Thymus (tissue), 11 donors: ENCODE results near the gene ADCY10. TPM values are rescaled to one million over a fixed set of nuclear protein-coding genes. Genes with fewer than 3 reads are reported as not detected.

Experiments used
- DNase-seq, 9 donors: peaks; one replicate each; pipeline ENCODE4 v3.0.0-alpha.2; 2013; ENCODE audit warnings: low spot score in 9 of 9, low read depth in 6 of 9, missing footprints in 1 of 9
- H3K27ac ChIP-seq, 2 donors: one replicate each; pipeline ENCODE4 v1.5.1; 2013; ENCODE audit warnings: control low read depth in 1 of 2, low read depth in 1 of 2, low read length in 1 of 2, mild to moderate bottlenecking in 1 of 2, moderate library complexity in 1 of 2
- H3K27me3 ChIP-seq, 2 donors: one replicate each; pipeline ENCODE4 v1.5.1; 2013; ENCODE audit warnings: low read length in 1 of 2; ENCODE audit not compliant: control insufficient read depth in 2 of 2, insufficient read depth in 1 of 2
- H3K36me3 ChIP-seq, 2 donors: one replicate each; pipeline ENCODE4 v1.5.1; 2013; ENCODE audit warnings: low read length in 1 of 2, mild to moderate bottlenecking in 1 of 2, moderate library complexity in 1 of 2; ENCODE audit not compliant: control insufficient read depth in 2 of 2, insufficient read depth in 2 of 2
- H3K4me1 ChIP-seq, 2 donors: one replicate each; pipeline ENCODE4 v1.5.1; 2013; ENCODE audit warnings: low read length in 2 of 2; ENCODE audit not compliant: control insufficient read depth in 2 of 2, insufficient read depth in 2 of 2
- H3K4me3 ChIP-seq, 2 donors: one replicate each; pipeline ENCODE4 v1.5.1; 2013; ENCODE audit warnings: low read length in 2 of 2, control low read depth in 1 of 2, mild to moderate bottlenecking in 1 of 2
- H3K9me3 ChIP-seq, 2 donors: one replicate each; pipeline ENCODE4 v1.5.1; 2013; ENCODE audit warnings: low read length in 1 of 2, mild to moderate bottlenecking in 1 of 2; ENCODE audit not compliant: control insufficient read depth in 2 of 2, insufficient read depth in 1 of 2
- WGBS: extraction: QIAGEN DNeasy Blood & Tissue Kit; methylation state at CpG from one replicate; pipeline ENCODE4 v1.1.7; 2013; 5-methylcytosine and 5-hydroxymethylcytosine counted together
- polyA plus RNA-seq: library from polyadenylated mRNA; stranded (reverse); fragments of 200-250 nt; gene quantifications from one replicate; pipeline ENCODE4 v1.2.3, GENCODE V29; 2013
- total RNA-seq: library from RNA; stranded (reverse); fragments of 120-200 nt; gene quantifications from one replicate; pipeline ENCODE4 v1.2.4, GENCODE V29; 2013
- donor health status: healthy.

ADCY10 gene
- total and polyA plus RNA-seq, 2 donors, result 0.09 to 0.30 TPM

DNA sequence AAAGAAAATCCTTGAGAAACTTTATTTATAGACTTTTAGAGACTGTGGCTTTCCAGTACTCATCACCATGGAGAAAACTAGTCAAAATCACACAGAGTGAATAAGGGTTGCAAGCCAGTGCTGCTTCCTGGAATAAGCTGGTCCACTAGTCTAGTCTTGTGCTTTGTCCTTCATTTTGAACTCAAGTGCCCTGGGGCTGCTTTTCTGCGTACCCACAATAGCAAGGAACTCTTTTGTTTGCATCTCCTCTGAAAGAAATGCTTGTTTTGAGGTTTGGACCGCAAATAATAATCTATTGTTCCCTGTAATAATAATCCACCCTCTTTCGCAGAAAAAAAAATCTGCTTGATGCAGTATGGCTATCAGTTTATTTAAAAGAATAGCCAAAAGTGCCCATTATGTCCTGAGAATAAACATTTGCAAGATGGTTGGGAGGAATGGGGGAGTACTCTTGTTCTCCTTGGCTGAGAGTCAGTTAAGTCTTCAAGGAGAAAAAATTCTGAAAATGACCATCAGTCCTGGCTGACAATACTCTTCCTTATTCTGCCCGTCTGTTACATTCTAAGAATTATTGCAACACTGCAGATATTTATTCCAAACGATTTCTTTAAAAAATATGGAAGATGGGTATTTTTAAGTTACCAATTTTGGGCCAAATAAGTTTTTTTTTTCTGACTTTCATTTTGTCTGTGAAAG is 150.3 kb downstream of the ADCY10 start:
- no peaks in the 10 kb centered on the region for H3K27me3 ChIP-seq
- no peak overlapping the region for H3K4me3 ChIP-seq
- 98% methylated on average over 5 of the region's 5 CpGs for WGBS
- no peaks in the 10 kb centered on the region for H3K9me3 ChIP-seq
- peaks cover 0 to 3% of the 10 kb centered on the region in 2 donors for H3K36me3 ChIP-seq
- H3K4me1 ChIP-seq, result peaks cover 17 to 25% of the 10 kb centered on the region in 2 donors
- no peak overlapping the region for H3K27ac ChIP-seq
- no peak for DNase-seq

DNA sequence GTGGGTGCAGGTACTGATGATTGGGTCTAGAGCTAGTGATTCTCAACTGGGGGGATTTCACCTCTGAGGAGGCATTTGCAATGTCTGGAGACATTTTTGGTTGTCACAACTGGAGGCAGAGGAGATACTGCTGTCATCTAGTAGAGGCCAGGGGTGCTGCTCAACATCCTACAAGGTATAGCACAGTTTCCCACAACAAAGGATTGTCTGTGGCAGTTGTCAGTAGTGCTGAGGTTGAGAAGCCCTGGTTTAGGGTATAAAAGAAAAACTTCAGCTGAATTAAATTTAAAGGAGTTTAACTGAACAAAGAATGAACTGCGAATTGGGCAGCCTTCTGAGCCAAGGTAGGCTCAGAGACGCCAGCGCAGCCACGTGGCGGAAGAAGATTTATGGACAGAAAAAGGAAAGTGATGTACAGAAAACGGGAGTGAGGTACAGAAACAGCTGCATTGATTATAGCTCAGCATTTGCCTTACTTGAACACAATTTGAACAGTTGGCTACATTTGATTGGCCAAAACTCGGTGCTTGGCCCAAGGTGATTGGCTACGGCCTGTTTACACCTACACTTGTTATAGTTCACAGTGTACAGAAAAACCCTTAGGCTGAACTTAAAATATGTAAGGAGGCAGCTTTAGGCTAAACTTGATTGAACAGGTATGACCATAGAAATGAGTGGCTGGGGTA is 151.7 kb downstream of the ADCY10 start:
- DNase-seq, result peak; percentile 34 to 90 (median 68)
- peaks cover 17 to 25% of the 10 kb centered on the region in 2 donors for H3K4me1 ChIP-seq
- 39% methylated on average over 8 of the region's 8 CpGs for WGBS
- no peaks in the 10 kb centered on the region for H3K9me3 ChIP-seq
- H3K36me3 ChIP-seq, result peaks cover 0 to 3% of the 10 kb centered on the region in 2 donors
- peak overlapping the region in 1 of 2 donors; percentile 61 for H3K27ac ChIP-seq
- no peaks in the 10 kb centered on the region for H3K27me3 ChIP-seq
- H3K4me3 ChIP-seq, result no peak overlapping the region

DNA sequence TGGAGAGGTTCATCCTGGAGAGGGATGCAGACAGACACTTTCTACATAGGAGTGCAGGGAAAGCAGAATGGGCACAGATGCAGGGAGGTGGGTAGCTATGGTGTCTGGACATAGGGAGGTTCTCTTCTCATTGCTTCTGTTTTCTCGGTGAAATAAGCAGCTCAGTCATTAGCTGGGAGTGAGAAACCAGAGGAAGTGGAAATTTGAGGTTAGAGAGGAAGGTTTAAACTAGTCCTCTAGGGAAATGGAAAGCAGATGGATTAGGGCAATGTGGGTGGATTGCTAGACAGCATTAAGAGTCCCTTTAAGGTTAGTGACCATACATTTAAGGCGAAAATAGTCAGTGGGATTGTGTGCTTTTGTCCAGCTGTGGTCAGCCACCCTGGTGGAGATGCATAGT is 152.5 kb downstream of the ADCY10 start:
- Histone ChIP-seq H3K4me1 (peaks cover 17 to 27% of the 10 kb centered on the region in 2 donors), H3K27ac (peak overlapping the region in 1 of 2 donors; percentile 61), H3K4me3 (no peak overlapping the region), H3K36me3 (peaks cover 0 to 3% of the 10 kb centered on the region in 2 donors), H3K9me3 (no peaks in the 10 kb centered on the region), H3K27me3 (no peaks in the 10 kb centered on the region)
- peak in 1 of 9 donors; percentile 25 for DNase-seq
- WGBS, result 47% methylated on average over 2 of the region's 2 CpGs

Other genes starting within 250 kb of the ADCY10 start
- gene MPZL1, start 192.2 kb downstream of the ADCY10 start, total RNA-seq, result 23.4 TPM
- 26.0 TPM for gene MPZL1, start 192.2 kb downstream of the ADCY10 start, polyA plus RNA-seq
- gene DCAF6, start 22.5 kb upstream of the ADCY10 start, total RNA-seq, result 28.0 TPM
- 51.7 TPM for gene DCAF6, start 22.5 kb upstream of the ADCY10 start, polyA plus RNA-seq
- gene MPC2, start 22.9 kb upstream of the ADCY10 start, total RNA-seq, result 74.4 TPM
- gene MPC2, start 22.9 kb upstream of the ADCY10 start, polyA plus RNA-seq, result 67.9 TPM
- gene GPR161, start 222.8 kb upstream of the ADCY10 start, total RNA-seq, result 2.5 TPM
- gene GPR161, start 222.8 kb upstream of the ADCY10 start, polyA plus RNA-seq, result 1.6 TPM